DOHH2 (cell line): ENCODE data around the gene AURKA.

Source experiments
- H3F3A ChIP-seq: fragments of 200-600 bp; sonication (generic), shearing (Covaris generic); 2 replicates; pipeline ENCODE4 v1.6.0; 2016; ENCODE audit warnings: antibody characterized with exemption, mild to moderate bottlenecking; ENCODE audit not compliant: control insufficient read depth, insufficient read depth
- H3K27ac ChIP-seq: fragments of 200-600 bp; sonication (generic); 2 replicates; pipeline ENCODE4 v1.5.1; 2014; ENCODE audit warnings: low read depth, mild to moderate bottlenecking, low read length, moderate library complexity
- H3K27me3 ChIP-seq: fragments of 200-600 bp; sonication (generic); 2 replicates; pipeline ENCODE4 v1.6.1; 2014; ENCODE audit warnings: mild to moderate bottlenecking, low read length, mixed read lengths; ENCODE audit not compliant: control insufficient read depth
- H3K36me3 ChIP-seq: fragments of 200-600 bp; sonication (generic); 2 replicates; pipeline ENCODE4 v1.6.1; 2014; ENCODE audit warnings: mild to moderate bottlenecking, low read length, moderate library complexity, mixed read lengths; ENCODE audit not compliant: control insufficient read depth
- H3K4me1 ChIP-seq: fragments of 200-600 bp; sonication (generic); 2 replicates; pipeline ENCODE4 v1.6.1; 2014; ENCODE audit warnings: mild to moderate bottlenecking, low read length, mixed read lengths; ENCODE audit not compliant: control insufficient read depth
- H3K4me2 ChIP-seq: fragments of 200-600 bp; sonication (generic); 2 replicates; pipeline ENCODE4 v1.6.0; 2014; ENCODE audit warnings: mild to moderate bottlenecking, low read length, moderate library complexity
- H3K4me3 ChIP-seq: fragments of 200-600 bp; sonication (generic); 2 replicates; pipeline ENCODE4 v1.5.1; 2014; ENCODE audit warnings: mild to moderate bottlenecking, low read length, mixed read lengths
- H3K79me2 ChIP-seq: fragments of 200-600 bp; sonication (generic); 2 replicates; pipeline ENCODE4 v1.6.1; 2014; ENCODE audit warnings: mild to moderate bottlenecking, low read length, mixed read lengths; ENCODE audit not compliant: control insufficient read depth
- H3K9me2 ChIP-seq: fragments of 200-600 bp; sonication (generic); replicated peaks from 2 replicates; pipeline ENCODE4 v1.6.1; 2014; ENCODE audit warnings: mild to moderate bottlenecking, low read length, mixed read lengths; ENCODE audit not compliant: control insufficient read depth
- H3K9me3 ChIP-seq: fragments of 200-600 bp; sonication (generic); 2 replicates; pipeline ENCODE4 v1.6.1; 2014; ENCODE audit warnings: antibody characterized with exemption, low read length, mixed read lengths; ENCODE audit not compliant: control insufficient read depth, insufficient read depth
- H4K20me1 ChIP-seq: fragments of 200-600 bp; sonication (generic); 2 replicates; pipeline ENCODE4 v1.6.0; 2014; ENCODE audit warnings: low read depth, mild to moderate bottlenecking, antibody characterized with exemption, low read length, moderate library complexity; ENCODE audit not compliant: control insufficient read depth, insufficient read depth
- CTCF ChIP-seq: fragments of 200-600 bp; sonication (generic); IDR thresholded peaks from one replicate; pipeline ENCODE4 v1.5.1; 2014; ENCODE audit warnings: antibody characterized with exemption, mild to moderate bottlenecking, low read depth, low read length; ENCODE audit not compliant: poor library complexity, severe bottlenecking
- EZH2phosphoT487 ChIP-seq: fragments of 200-600 bp; sonication (generic); IDR thresholded peaks from 2 replicates; pipeline ENCODE4 v1.6.1; 2017; ENCODE audit warnings: borderline replicate concordance, mild to moderate bottlenecking, antibody characterized with exemption, low read length, moderate library complexity, mixed read lengths

AURKA gene

GRCh38 chr20:56385130-56385529, 6.9 kb downstream of the AURKA start:
- Histone ChIP-seq H3K36me3 (peaks cover 95% of the 10 kb centered on the region), H3K27ac (no peak overlapping the region), H3K4me2 (no peak overlapping the region), H3K4me3 (no peak overlapping the region), H3F3A (0 out of 2 replicates have a peak, but pooled peaks cover 3% of the 10 kb centered on the region), H3K9me2 (no peaks in the 10 kb centered on the region), H3K27me3 (no peaks in the 10 kb centered on the region), H3K79me2 (peaks cover 86% of the 10 kb centered on the region), H3K9me3 (no peaks in the 10 kb centered on the region), H3K4me1 (peaks cover 6% of the 10 kb centered on the region), H4K20me1 (0 out of 2 replicates have a peak, but pooled peaks cover 3% of the 10 kb centered on the region)
- TF ChIP-seq CTCF (no peak), EZH2phosphoT487 (no peak)

GRCh38 chr20:56383334-56383733, 8.7 kb downstream of the AURKA start:
- H3K27ac ChIP-seq = no peak overlapping the region

GRCh38 chr20:56382696-56383095, 9.3 kb downstream of the AURKA start:
- H3F3A ChIP-seq = 0 out of 2 replicates have a peak, but pooled peaks cover 3% of the 10 kb centered on the region
- peaks cover 3% of the 10 kb centered on the region; the same call in 1 of the 2 replicates for H4K20me1 ChIP-seq
- no peaks in the 10 kb centered on the region for H3K9me3 ChIP-seq
- H3K4me2 ChIP-seq = no peak overlapping the region
- peaks cover 82% of the 10 kb centered on the region for H3K79me2 ChIP-seq
- H3K4me3 ChIP-seq = no peak overlapping the region
- H3K9me2 ChIP-seq = no peaks in the 10 kb centered on the region
- no peaks in the 10 kb centered on the region for H3K4me1 ChIP-seq
- H3K27ac ChIP-seq = no peak overlapping the region
- TF ChIP-seq CTCF = no peak
- no peak for TF ChIP-seq EZH2phosphoT487
- H3K36me3 ChIP-seq = peaks cover 94% of the 10 kb centered on the region
- no peaks in the 10 kb centered on the region for H3K27me3 ChIP-seq

More at GRCh38 chr20:56383334-56383733, 8.7 kb downstream of the AURKA start:
- Histone ChIP-seq H3K4me1 (no peaks in the 10 kb centered on the region), H3K9me3 (no peaks in the 10 kb centered on the region), H4K20me1 (0 out of 2 replicates have a peak, but pooled peaks cover 3% of the 10 kb centered on the region), H3K4me2 (no peak overlapping the region), H3K9me2 (no peaks in the 10 kb centered on the region), H3K79me2 (peaks cover 82% of the 10 kb centered on the region), H3K36me3 (peaks cover 94% of the 10 kb centered on the region), H3K27me3 (no peaks in the 10 kb centered on the region), H3F3A (0 out of 2 replicates have a peak, but pooled peaks cover 3% of the 10 kb centered on the region), H3K4me3 (no peak overlapping the region)
- TF ChIP-seq EZH2phosphoT487 = no peak
- no peak for TF ChIP-seq CTCF
